OCI-LY7 (cell line): ENCODE data around the gene AMHR2. TPM values are rescaled to one million over a fixed set of nuclear protein-coding genes. Genes with fewer than 3 reads are reported as not detected.
A peak's percentile ranks its signal among the peaks of the same experiment; 100 is the strongest.

ENCODE experiments used
- BruUV-seq: library from RNA; stranded (reverse); fragments of 400-500 nt; replicated peaks from 2 replicates; lab custom pipeline; 2021; lab: Mats Ljungman, UMichigan
- CTCF ChIA-PET: fragments of 300-600 bp; sonication (Branson Sonifier 250); formaldehyde crosslinking; loops from one replicate; lab custom pipeline; 2022; ENCODE audit warnings: antibody characterized with exemption; ENCODE audit not compliant: unreplicated experiment; lab: Charles Lee
- POLR2A ChIA-PET: fragments of 300-600 bp; sonication (Branson Sonifier 250); formaldehyde crosslinking; loops from one replicate; lab custom pipeline; 2022; ENCODE audit warnings: antibody characterized with exemption; lab: Charles Lee
- DNase-seq: peaks from one replicate; pipeline ENCODE4 v3.0.0-alpha.2; 2015; ENCODE audit warnings: low spot score
- H2AFZ ChIP-seq: fragments of 200-600 bp; sonication (generic), shearing (Covaris generic); 2 replicates; pipeline ENCODE4 v1.6.1; 2014; ENCODE audit warnings: mild to moderate bottlenecking, antibody characterized with exemption, low read length, moderate library complexity
- H3K27ac ChIP-seq: fragments of 200-600 bp; sonication (generic); 2 replicates; pipeline ENCODE4 v1.5.1; 2014; ENCODE audit warnings: mixed run types, low read depth, mild to moderate bottlenecking, moderate library complexity, low read length, inconsistent platforms; ENCODE audit not compliant: poor library complexity, severe bottlenecking
- H3K36me3 ChIP-seq: fragments of 200-600 bp; sonication (generic); 2 replicates; pipeline ENCODE4 v1.6.1; 2014; ENCODE audit warnings: mild to moderate bottlenecking, antibody characterized with exemption, low read length, moderate library complexity, mixed read lengths; ENCODE audit not compliant: insufficient read depth
- H3K4me1 ChIP-seq: fragments of 200-600 bp; sonication (generic); 2 replicates; pipeline ENCODE4 v1.5.1; 2014; ENCODE audit warnings: mild to moderate bottlenecking, low read length; ENCODE audit not compliant: insufficient read depth, poor library complexity, severe bottlenecking
- H3K4me2 ChIP-seq: fragments of 200-600 bp; sonication (generic); 2 replicates; pipeline ENCODE4 v1.6.1; 2014; ENCODE audit warnings: mild to moderate bottlenecking, low read length
- H3K4me3 ChIP-seq: fragments of 200-600 bp; sonication (generic); 2 replicates; pipeline ENCODE4 v1.5.1; 2014; ENCODE audit warnings: mild to moderate bottlenecking, low read depth, low read length; ENCODE audit not compliant: poor library complexity, severe bottlenecking
- H3K79me2 ChIP-seq: fragments of 200-600 bp; sonication (generic); 2 replicates; pipeline ENCODE4 v1.6.1; 2016; ENCODE audit warnings: low read depth, mild to moderate bottlenecking, low read length, moderate library complexity, mixed read lengths; ENCODE audit not compliant: insufficient read depth
- H3K9me2 ChIP-seq: fragments of 200-600 bp; sonication (generic); 2 replicates; pipeline ENCODE4 v1.6.1; 2016; ENCODE audit warnings: mild to moderate bottlenecking, low read length, mixed read lengths; ENCODE audit not compliant: insufficient read depth
- H3K9me3 ChIP-seq: fragments of 200-600 bp; sonication (generic); 2 replicates; pipeline ENCODE4 v1.6.1; 2014; ENCODE audit warnings: mild to moderate bottlenecking, mixed run types, low read length, mixed read lengths
- H4K20me1 ChIP-seq: fragments of 200-600 bp; sonication (generic); 2 replicates; pipeline ENCODE4 v1.6.1; 2014; ENCODE audit warnings: mild to moderate bottlenecking, antibody characterized with exemption, low read length, moderate library complexity, mixed read lengths; ENCODE audit not compliant: insufficient read depth
- CTCF ChIP-seq: fragments of 200-600 bp; sonication (generic); conservative IDR thresholded peaks from 2 replicates; pipeline ENCODE4 v1.5.1; 2014; ENCODE audit warnings: mild to moderate bottlenecking, antibody characterized with exemption, low read length, moderate library complexity, mixed read lengths
- EZH2phosphoT487 ChIP-seq: fragments of 200-600 bp; sonication (generic); IDR thresholded peaks from 2 replicates; pipeline ENCODE4 v1.6.1; 2018; ENCODE audit warnings: low read depth, borderline replicate concordance, mild to moderate bottlenecking, mixed run types, antibody characterized with exemption, low read length, moderate library complexity, mixed read lengths
- intact Hi-C: fragments of 100-400 bp; cut with micrococcal nuclease; formaldehyde crosslinking; loops from one replicate; pipeline ENCODE4 v1.10.0; 2022; ENCODE audit not compliant: unreplicated experiment
- total RNA-seq, 2 experiments: library from RNA; depleted of rRNA in 1 of 2; stranded (reverse); fragments of >200 nt in 1 of 2; shearing (Covaris generic) in 1 of 2; gene quantifications; 2 replicates each; pipeline ENCODE4 v1.2.3, GENCODE V29; 2014 to 2022

AMHR2 gene
- total RNA-seq, 2 experiments from 2014 or later = not detected

DNA sequence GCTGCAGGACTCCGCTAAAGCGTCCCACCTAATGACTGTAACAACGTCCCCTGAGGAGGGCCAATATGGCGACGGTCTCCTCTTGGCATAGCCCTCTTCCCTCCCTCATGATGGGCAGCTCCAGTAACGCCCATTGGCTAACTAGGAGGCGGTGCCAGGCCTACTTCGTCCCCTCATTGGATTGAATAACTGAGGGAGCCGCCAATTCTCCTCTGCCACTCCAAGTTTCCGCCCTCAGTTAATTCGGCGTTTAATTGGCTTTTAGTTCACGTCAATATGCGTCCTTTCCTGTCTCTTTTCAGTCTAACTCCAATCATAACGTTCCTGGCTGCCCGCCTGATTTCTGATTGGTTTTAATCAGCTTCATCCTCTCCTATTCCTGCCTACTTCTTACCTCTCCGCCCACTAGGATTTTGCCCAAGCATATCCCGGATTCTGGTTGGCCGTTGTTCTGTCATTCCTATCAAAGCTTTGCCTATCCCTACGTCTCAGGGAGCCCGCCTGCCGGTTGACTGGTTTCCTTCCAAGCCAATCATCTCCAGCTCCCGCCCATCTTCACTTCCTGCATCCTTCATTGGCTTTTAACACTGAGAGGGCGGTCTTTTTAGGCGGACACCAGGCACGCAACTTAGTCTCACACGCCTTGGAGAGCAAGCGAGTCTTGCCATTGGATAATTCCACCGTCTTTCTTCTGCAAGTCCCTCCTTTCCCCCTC is 44.1 kb upstream of the AMHR2 start:
- POLR2A ChIA-PET = interaction anchor here (0.6 to 2.1 kb wide), 23 partner anchors 8 to 901 kb away, joined by 3 to 9 read pairs (median 4); partner anchors contain the start of genes AAAS, CBX5 and HNRNPA1
- Histone ChIP-seq H4K20me1 (peaks cover 16% of the 10 kb centered on the region; the same call in 1 of the 2 replicates), H3K79me2 (peaks cover 38% of the 10 kb centered on the region), H3K4me3 (peak overlapping the region; percentile 86), H3K27ac (peak overlapping the region; percentile 77), H2AFZ (peak overlapping the region; percentile 85), H3K4me2 (peak overlapping the region; percentile 73), H3K36me3 (peaks cover 36% of the 10 kb centered on the region), H3K9me3 (no peaks in the 10 kb centered on the region), H3K4me1 (peaks cover 45% of the 10 kb centered on the region), H3K9me2 (no peaks in the 10 kb centered on the region)
- peak; percentile 100 for DNase-seq
- TF ChIP-seq CTCF (no peak), EZH2phosphoT487 (no peak)
- CTCF ChIA-PET = interaction anchor here (0.8 to 2.7 kb wide), 4 partner anchors 27 to 122 kb away, joined by 3 to 7 read pairs (median 4); partner anchors contain the start of gene TARBP2
- no TSS peak for BruUV-seq
- intact Hi-C loops = loop anchor here (1.0 to 5.0 kb wide), 4 partner anchors 27 to 248 kb away; partner anchors contain the start of genes ATF7 and TARBP2

GRCh38 chr12:53380104-53380793 is 43.4 kb upstream of the AMHR2 start, which contains the start of gene SP1:
Gene SP1, plus strand, starts transcription at chr12:53380176. Its CDS starts 116 bp downstream, at chr12:53380292.
- H3K36me3 ChIP-seq = peaks cover 38% of the 10 kb centered on the region
- peak within 1 kb of the TSS; percentile 77 for H3K27ac ChIP-seq
- intact Hi-C loops = loop anchor here (5.0 kb wide), 1 partner anchor 247 kb away; the partner anchor contains the start of gene ATF7
- H3K9me3 ChIP-seq = no peaks in the 10 kb centered on the region
- peaks cover 16% of the 10 kb centered on the region; the same call in 1 of the 2 replicates for H4K20me1 ChIP-seq
- peaks cover 45% of the 10 kb centered on the region for H3K4me1 ChIP-seq
- POLR2A ChIA-PET = interaction anchor here (0.7 to 2.1 kb wide), 15 partner anchors 8 to 172 kb away, joined by 3 to 9 read pairs (median 5); partner anchors contain the start of genes AAAS and TARBP2
- peak within 1 kb of the TSS; percentile 85 for H2AFZ ChIP-seq
- H3K4me2 ChIP-seq = peak within 1 kb of the TSS; percentile 81
- TF ChIP-seq EZH2phosphoT487 = no peak
- no peak for TF ChIP-seq CTCF
- CTCF ChIA-PET = interaction anchor here (0.6 to 2.7 kb wide), 4 partner anchors 28 to 84 kb away, joined by 3 to 7 read pairs (median 4); no protein-coding TSS in a partner anchor
- peak; percentile 90 for DNase-seq
- peak within 1 kb of the TSS; percentile 86 for H3K4me3 ChIP-seq
- BruUV-seq = no TSS peak
- H3K79me2 ChIP-seq = peaks cover 44% of the 10 kb centered on the region
- no peaks in the 10 kb centered on the region for H3K9me2 ChIP-seq
